Stimulated activated CD4-positive, alpha-beta T cell treated with anti-CD3 and anti-CD28 coated beads, TNF-alpha, amount 100 ng/mL, for 1 hour (primary cell): ENCODE data around the gene DGKG.

Source experiments
- DNase-seq, 3 donors: peaks; one replicate each; pipeline ENCODE4 v3.0.0-alpha.2; 2020; ENCODE audit warnings: low read depth in 3 of 3, low spot score in 1 of 3

DGKG gene

GRCh38 chr3:186320862-186321568, 41.0 kb downstream of the DGKG start:
- no peak for DNase-seq

DNA sequence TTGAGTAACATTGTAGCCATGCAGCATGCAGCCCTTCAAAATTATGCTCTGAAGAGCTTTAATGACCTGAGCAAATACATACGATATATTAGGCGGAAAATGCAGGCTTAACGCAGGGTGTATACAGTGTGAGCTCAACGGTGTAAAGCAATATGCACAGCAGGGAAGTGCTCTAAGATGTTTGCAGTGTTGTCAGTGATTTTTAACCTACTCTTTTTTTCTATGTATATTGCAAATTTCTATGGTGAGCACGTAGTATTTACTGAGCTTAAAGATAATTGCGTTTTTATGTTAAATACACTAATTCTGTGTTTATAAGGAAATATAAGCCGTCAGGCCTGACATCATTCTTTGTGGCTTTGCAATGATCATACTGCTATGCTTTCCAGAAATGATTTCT, 42.1 kb downstream of the DGKG start:
- no peak for DNase-seq

GRCh38 chr3:186318135-186318534, 43.9 kb downstream of the DGKG start:
- no peak for DNase-seq

DNA sequence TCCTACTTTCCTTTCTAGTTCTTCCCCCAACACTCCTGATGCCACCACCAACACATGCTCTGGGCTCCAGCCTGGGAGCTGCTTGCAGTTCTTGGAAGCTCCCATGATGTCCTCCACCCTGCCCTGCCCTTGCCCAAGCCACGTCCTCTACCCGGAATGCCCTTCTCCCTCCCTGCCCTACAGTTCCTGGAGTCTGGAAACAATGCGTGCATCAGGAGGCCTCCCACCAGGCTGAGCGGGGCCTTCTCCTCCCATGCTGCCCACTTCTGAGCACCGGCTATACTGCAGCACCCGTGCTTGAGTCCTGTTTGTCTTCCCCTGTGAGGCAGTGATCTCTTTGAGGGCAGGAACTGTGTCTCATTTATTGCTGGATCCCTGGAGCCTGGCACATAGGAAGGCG, 44.6 kb downstream of the DGKG start:
- DNase-seq: no peak

- DNase-seq: no peak
Measured at GRCh38 chr3:186316666-186317260, 45.3 kb downstream of the DGKG start.

DNA sequence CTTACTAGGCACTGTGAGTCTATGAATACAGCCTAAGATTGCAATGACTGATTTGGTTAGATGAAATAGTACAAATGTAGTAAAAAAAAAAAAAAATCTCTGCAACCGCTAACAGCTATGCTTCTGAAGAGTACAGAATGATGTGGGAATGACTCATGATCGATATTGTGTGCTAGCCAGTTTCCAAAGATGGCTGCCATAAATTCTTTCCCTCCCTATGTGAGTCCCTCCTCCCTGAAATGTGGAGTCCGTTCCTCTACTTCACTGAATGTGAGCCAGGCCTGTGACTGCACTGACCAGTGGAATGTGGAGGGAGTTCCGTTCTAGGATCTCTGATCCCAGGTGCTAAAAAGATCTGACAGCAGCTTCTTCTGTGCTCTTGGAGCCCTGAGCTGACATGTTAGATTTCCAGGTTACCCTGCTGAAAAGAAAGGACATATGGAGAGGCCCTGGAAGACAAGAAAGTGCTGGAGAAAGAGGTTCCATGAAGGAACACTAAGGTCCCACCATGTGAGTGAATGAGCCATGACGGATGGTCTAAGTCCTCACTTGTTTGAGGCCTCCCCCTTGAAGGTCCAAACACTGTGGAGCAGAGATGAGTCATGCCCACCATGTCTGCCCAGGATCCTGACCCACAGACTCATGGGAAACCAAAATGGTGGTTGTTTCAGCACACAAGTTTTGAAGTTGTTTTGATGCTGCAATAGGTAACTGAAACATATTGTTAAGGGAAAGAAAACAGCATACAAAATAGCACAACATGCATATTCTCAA, 46.3 kb downstream of the DGKG start:
- DNase-seq: no peak

GRCh38 chr3:186314896-186315295, 47.1 kb downstream of the DGKG start:
- no peak for DNase-seq

DNA sequence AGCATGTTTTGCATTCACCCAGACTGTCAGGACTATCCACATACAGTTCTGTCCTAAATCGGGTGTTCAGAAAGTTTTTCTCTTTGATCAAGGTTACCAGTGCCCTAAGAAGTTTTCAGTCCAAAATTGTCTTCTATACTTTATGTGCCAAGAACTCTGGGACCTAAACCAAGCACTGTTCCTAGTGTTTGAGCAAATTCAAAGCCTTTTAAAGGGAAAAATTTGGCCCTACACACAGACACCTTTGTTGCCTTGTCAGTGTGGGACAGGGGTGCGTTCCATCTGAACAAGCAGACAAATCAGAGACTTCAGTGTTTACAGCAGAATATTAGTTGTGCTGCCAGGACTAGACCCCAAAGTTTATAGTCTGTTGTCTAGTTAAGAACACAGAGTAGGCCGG, 50.6 kb downstream of the DGKG start:
- DNase-seq: no peak

DNA sequence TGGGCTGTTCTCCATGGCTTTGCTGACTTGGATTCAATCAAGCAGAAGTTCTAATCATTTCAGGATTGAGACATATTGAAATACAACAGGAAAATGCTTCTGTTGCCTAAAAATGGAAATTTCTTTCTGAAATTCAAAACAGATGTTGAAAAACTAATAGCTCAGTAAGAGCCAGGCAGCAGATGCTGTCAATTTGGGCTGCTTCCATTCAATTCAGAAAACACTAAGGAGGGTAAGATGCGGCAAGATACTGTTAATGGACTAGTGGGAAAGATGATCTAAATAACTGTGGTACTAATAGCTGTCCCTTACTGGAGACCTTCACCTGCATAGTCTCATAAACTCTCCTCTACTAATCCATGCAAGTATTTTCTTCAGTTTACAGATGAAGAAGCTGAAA, 53.5 kb downstream of the DGKG start:
- DNase-seq: no peak

- DNase-seq: no peak
Measured at GRCh38 chr3:186307594-186308221, 54.3 kb downstream of the DGKG start.

- DNase-seq: no peak
Measured at GRCh38 chr3:186305286-186305685, 56.7 kb downstream of the DGKG start.

DNA sequence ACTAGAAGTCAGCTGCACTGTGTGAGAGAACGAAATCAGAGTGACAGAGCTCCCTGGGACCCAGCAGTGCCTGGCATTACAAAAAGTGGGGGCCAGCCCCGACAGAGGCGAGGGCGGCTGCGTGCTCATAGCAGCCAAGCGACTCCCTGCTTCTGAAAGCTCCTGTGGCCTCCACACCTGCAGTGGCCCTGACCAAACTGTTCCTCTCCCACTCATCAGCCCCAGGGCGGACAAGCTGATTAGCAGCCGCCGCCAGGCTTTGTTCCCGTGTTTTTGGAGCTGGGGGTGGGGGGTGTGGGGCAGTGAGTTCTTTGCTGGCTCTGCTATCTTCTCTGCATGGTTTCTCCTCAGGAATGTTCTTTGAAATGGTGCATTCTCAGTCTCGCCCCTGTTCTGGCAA, 58.1 kb downstream of the DGKG start:
- no peak for DNase-seq

GRCh38 chr3:186299327-186299726, 62.7 kb downstream of the DGKG start:
- DNase-seq: no peak

DNA sequence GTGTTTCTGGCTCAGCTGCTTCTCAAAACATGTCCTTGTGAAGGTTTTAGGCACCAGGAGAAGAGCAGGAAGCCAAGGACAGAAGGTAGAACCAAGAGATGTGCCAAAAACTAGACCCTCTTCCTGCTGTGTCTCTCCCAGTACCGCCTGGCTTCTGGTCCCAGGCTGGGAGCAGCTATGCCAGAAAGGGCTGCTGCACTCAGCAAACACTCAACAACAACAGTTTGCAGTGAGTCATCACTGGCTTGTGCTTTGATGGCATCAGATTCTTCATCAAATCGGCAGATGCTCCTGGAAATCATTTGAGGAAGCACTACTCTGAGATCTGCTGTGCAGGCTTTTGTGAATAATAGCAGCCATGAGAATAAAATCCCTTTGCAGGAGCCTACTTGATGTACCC, 63.2 kb downstream of the DGKG start:
- DNase-seq: no peak

DNA sequence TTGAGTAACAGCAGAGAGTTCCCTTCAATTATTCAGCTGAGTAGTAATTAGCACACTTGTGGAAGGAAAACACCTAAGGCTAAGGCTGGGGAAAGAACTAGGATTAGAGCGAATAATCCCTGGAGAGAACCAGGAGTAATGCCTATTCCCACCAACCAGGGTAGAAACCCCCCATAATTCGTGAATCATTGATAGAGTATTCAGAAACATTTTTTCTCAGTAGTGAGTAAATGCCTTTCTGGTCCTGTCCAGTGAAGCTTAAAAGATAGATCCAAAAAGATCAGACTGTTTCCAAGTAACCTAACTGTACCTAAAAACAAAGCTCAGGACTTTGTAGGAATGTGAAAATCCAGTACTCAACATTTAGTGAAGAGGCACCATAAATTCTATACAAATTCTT, 71.2 kb downstream of the DGKG start:
- no peak for DNase-seq

- DNase-seq: no peak
Measured at GRCh38 chr3:186287711-186288110, 74.3 kb downstream of the DGKG start.

DNA sequence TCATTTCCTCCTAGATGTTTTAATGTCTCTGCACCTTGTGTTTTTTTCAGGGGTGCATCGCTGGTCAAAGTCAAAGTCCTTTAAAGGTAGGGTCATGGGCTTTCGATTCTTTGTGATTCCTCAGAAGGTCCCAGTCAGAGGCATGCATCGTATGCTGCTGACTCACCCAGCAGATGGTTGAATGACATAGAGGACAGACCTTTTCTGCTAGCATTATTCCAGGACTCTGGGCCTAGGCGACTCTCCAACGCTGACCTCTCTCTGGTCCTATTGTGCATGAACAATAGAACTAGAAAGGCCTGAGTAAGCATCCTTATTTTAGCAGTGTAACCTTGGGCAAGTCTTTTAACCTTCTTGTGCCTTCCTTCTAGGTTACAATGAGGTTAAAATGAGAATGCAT, 75.9 kb downstream of the DGKG start:
- DNase-seq: no peak

DNA sequence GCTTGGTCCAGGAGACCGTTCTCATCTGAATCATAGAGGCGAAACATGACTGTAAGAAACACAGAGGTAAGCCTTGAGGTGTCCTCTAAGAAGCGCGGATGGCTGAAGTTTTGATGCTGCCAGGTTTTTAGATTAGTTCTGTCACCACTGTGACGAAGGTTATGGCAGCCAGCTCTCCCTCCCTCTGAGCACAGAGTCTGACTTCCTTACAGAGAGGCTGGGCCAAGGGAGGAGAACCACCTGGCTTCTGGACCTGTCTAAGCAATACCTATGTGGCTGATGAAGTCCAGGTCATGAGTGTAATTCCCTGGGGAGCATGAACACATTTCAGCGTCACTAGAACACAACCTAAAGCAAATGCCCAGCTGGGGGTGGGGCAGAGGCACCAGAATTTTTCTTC, 77.4 kb downstream of the DGKG start:
- no peak for DNase-seq

- DNase-seq: no peak
Measured at GRCh38 chr3:186284349-186284652, 77.7 kb downstream of the DGKG start.

GRCh38 chr3:186283651-186284348, 78.2 kb downstream of the DGKG start:
- DNase-seq: no peak

GRCh38 chr3:186283096-186283495, 78.9 kb downstream of the DGKG start:
- no peak for DNase-seq

- no peak for DNase-seq
Measured at GRCh38 chr3:186281176-186281575, 80.9 kb downstream of the DGKG start.
